ENCODE data around the gene MIX23.

The MIX23 gene

DNA sequence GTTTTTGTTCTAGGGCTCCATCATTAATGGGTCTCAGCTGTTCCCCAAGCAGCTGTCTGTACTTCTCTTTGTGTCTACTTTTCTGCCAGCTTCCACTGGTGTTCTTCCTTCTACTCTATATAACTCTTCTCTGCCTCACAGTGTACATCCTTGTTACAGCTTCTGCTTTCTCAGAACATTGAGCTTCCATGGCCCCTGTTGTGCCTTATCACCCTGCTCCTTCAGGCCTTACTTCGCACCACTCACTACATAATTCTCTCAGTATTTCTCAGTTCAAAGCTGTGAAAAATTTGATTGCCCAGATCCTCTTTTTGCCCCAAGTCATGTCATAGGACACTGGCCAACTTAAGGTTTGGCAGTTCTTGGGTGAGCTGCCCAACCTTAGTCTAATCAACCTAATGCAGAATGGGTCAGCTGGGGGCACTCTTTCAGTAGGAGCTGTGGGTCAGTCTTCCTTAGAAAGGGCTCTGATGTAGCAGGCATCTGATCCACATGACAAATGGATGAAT lies 29.1 kb downstream of the MIX23 start:
- Histone ChIP-seq H3K4me3 (ENCODE audit: low read depth in 1 of 2, low read length in 2 of 2) (no peak overlapping the region), H3K9ac (ENCODE audit: low read depth in 1 of 2, low read length in 2 of 2) (no peak overlapping the region), H3K27ac (ENCODE audit: low read depth, low read length) (no peak overlapping the region), H3K36me3 (ENCODE audit: control insufficient read depth in 1 of 2, insufficient read depth in 2 of 2, low read length in 2 of 2) (peaks cover 6 to 7% of the 10 kb centered on the region in 2 donors), H3K9me3 (ENCODE audit: control insufficient read depth in 1 of 2, low read length in 2 of 2) (no peaks in the 10 kb centered on the region), H3K4me1 (ENCODE audit: control insufficient read depth in 1 of 2, insufficient read depth in 2 of 2, low read length in 2 of 2) (no peaks in the 10 kb centered on the region), H3K27me3 (ENCODE audit: control insufficient read depth in 1 of 2, insufficient read depth in 2 of 2, low read length in 2 of 2) (no peaks in the 10 kb centered on the region)

DNA sequence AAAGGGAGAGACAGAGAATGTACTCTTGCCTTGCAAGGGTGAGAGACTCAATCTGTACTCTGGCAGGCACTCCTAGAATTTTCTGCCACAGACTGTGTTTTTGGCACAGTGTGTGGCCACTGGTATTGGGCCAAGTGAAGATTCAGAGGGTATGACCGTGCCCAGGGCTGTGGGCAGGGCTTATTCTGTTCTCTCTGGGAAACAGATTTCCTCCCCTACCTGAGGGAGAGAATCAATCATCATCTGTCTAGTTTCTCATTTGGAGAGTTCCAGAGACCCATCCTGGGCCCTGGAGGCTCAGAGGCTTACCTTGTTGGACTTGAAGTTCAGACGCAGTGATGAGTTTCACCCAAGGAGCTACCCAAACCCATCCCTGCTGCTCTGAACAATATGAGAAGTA lies 29.8 kb downstream of the MIX23 start:
- no peak overlapping the region for H3K27ac ChIP-seq (ENCODE audit: low read depth, low read length)
- no peak overlapping the region for H3K9ac ChIP-seq (ENCODE audit: low read depth in 1 of 2, low read length in 2 of 2)
- no peaks in the 10 kb centered on the region for H3K4me1 ChIP-seq (ENCODE audit: control insufficient read depth in 1 of 2, insufficient read depth in 2 of 2, low read length in 2 of 2)
- H3K27me3 ChIP-seq (ENCODE audit: control insufficient read depth in 1 of 2, insufficient read depth in 2 of 2, low read length in 2 of 2) = no peaks in the 10 kb centered on the region
- peaks cover 0 to under 1% of the 10 kb centered on the region in 2 donors for H3K36me3 ChIP-seq (ENCODE audit: control insufficient read depth in 1 of 2, insufficient read depth in 2 of 2, low read length in 2 of 2)
- H3K9me3 ChIP-seq (ENCODE audit: control insufficient read depth in 1 of 2, low read length in 2 of 2) = no peaks in the 10 kb centered on the region
- H3K4me3 ChIP-seq (ENCODE audit: low read depth in 1 of 2, low read length in 2 of 2) = no peak overlapping the region

DNA sequence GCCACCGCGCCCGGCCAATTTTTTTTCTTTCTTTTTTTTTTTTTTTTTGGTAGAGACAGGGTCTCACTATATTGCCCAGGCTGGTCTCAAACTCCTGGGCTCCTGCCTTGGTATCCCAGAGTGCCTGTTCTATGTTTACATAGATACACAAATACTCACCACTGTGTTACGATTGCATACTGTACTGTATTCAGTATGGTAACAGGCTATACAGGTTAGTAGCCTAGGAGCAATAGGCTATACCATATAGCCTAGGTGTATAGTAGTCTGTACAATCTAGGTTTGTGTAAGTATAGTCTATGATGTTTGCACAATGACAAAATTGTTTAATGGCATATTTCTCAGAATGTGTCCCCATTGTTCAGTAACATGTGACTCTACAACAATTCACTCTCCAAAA lies 31.4 kb downstream of the MIX23 start:
- no peak overlapping the region for H3K9ac ChIP-seq (ENCODE audit: low read depth in 1 of 2, low read length in 2 of 2)
- H3K4me1 ChIP-seq (ENCODE audit: control insufficient read depth in 1 of 2, insufficient read depth in 2 of 2, low read length in 2 of 2) = no peaks in the 10 kb centered on the region
- H3K9me3 ChIP-seq (ENCODE audit: control insufficient read depth in 1 of 2, low read length in 2 of 2) = no peaks in the 10 kb centered on the region
- H3K4me3 ChIP-seq (ENCODE audit: low read depth in 1 of 2, low read length in 2 of 2) = no peak overlapping the region
- H3K36me3 ChIP-seq (ENCODE audit: control insufficient read depth in 1 of 2, insufficient read depth in 2 of 2, low read length in 2 of 2) = no peaks in the 10 kb centered on the region
- no peak overlapping the region for H3K27ac ChIP-seq (ENCODE audit: low read depth, low read length)
- no peaks in the 10 kb centered on the region for H3K27me3 ChIP-seq (ENCODE audit: control insufficient read depth in 1 of 2, insufficient read depth in 2 of 2, low read length in 2 of 2)

DNA sequence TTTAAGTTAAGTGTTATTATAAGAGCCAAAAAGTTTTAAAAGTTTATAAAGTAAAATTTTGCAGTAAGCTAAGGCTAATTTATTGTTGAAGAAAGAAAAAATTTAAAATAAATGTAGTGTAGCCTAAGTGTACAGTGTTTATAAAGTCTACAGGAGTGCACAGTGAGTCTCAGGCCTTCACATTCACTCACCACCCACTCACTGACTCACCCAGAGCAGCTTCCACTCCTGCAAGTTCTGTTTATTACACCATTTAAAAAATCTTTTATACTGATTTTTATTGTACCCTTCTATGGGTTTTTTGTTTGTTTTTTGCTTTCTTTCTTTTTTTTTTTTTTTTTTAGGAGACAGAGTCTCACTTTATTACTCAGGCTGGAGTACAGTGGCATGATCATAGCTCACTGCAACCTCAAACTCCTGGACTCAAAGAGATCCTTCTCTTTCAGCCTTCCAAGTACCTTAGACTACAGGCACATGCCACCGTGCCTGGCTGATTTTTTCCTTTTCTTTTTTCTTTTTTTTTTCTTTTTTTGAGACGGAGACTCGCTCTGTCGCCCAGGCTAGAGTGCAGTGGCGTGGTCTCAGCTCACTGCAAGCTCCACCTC lies 32.1 kb downstream of the MIX23 start:
- H3K27ac ChIP-seq (ENCODE audit: low read depth, low read length) = no peak overlapping the region
- no peak overlapping the region for H3K4me3 ChIP-seq (ENCODE audit: low read depth in 1 of 2, low read length in 2 of 2)
- H3K9ac ChIP-seq (ENCODE audit: low read depth in 1 of 2, low read length in 2 of 2) = no peak overlapping the region
- H3K27me3 ChIP-seq (ENCODE audit: control insufficient read depth in 1 of 2, insufficient read depth in 2 of 2, low read length in 2 of 2) = no peaks in the 10 kb centered on the region
- no peaks in the 10 kb centered on the region for H3K36me3 ChIP-seq (ENCODE audit: control insufficient read depth in 1 of 2, insufficient read depth in 2 of 2, low read length in 2 of 2)
- H3K9me3 ChIP-seq (ENCODE audit: control insufficient read depth in 1 of 2, low read length in 2 of 2) = no peaks in the 10 kb centered on the region
- H3K4me1 ChIP-seq (ENCODE audit: control insufficient read depth in 1 of 2, insufficient read depth in 2 of 2, low read length in 2 of 2) = no peaks in the 10 kb centered on the region

DNA sequence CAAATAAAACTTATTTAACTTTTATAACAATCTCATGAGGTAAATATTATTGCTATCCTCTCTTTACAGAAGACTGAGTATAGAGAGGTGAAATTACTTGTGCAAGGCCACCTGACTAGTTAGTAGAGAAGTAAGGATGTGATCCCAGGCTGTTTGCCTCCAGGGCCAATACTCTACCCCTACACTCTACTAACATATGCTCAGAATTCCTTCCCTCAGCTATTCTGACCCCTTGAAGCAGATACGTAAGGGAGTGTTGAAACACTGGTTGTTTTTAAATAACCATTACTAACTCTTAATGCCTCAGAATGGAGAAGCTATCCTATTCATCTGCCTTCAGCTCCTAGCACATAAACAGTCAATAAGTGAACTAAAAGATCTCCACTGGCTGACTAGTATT lies 33.9 kb downstream of the MIX23 start:
- no peaks in the 10 kb centered on the region for H3K9me3 ChIP-seq (ENCODE audit: control insufficient read depth in 1 of 2, low read length in 2 of 2)
- no peaks in the 10 kb centered on the region for H3K4me1 ChIP-seq (ENCODE audit: control insufficient read depth in 1 of 2, insufficient read depth in 2 of 2, low read length in 2 of 2)
- H3K4me3 ChIP-seq (ENCODE audit: low read depth in 1 of 2, low read length in 2 of 2) = no peak overlapping the region
- no peaks in the 10 kb centered on the region for H3K36me3 ChIP-seq (ENCODE audit: control insufficient read depth in 1 of 2, insufficient read depth in 2 of 2, low read length in 2 of 2)
- no peaks in the 10 kb centered on the region for H3K27me3 ChIP-seq (ENCODE audit: control insufficient read depth in 1 of 2, insufficient read depth in 2 of 2, low read length in 2 of 2)
- no peak overlapping the region for H3K9ac ChIP-seq (ENCODE audit: low read depth in 1 of 2, low read length in 2 of 2)
- H3K27ac ChIP-seq (ENCODE audit: low read depth, low read length) = no peak overlapping the region

DNA sequence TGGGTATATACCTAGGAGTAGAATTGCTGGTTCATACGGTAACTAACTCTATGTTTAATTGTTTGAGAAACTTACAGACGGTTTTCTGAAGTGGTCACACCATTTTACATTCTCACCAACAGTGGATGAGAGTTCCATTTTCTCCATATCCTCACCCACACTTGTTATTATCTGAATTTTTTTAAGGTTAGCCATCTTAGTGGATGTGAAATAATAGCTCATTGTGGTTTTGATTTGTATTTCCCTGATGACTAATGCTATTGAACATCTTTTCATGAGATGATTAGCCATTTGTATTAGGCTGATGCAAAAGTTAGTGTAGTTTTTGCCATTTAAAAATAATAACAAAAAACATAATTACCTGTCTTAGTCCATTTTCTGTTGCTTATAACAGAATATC lies 39.4 kb downstream of the MIX23 start:
- Histone ChIP-seq H3K9me3 (ENCODE audit: control insufficient read depth in 1 of 2, low read length in 2 of 2) (no peaks in the 10 kb centered on the region), H3K27me3 (ENCODE audit: control insufficient read depth in 1 of 2, insufficient read depth in 2 of 2, low read length in 2 of 2) (no peaks in the 10 kb centered on the region), H3K4me3 (ENCODE audit: low read depth in 1 of 2, low read length in 2 of 2) (no peak overlapping the region), H3K4me1 (ENCODE audit: control insufficient read depth in 1 of 2, insufficient read depth in 2 of 2, low read length in 2 of 2) (no peaks in the 10 kb centered on the region), H3K27ac (ENCODE audit: low read depth, low read length) (no peak overlapping the region), H3K36me3 (ENCODE audit: control insufficient read depth in 1 of 2, insufficient read depth in 2 of 2, low read length in 2 of 2) (no peaks in the 10 kb centered on the region), H3K9ac (ENCODE audit: low read depth in 1 of 2, low read length in 2 of 2) (no peak overlapping the region)

DNA sequence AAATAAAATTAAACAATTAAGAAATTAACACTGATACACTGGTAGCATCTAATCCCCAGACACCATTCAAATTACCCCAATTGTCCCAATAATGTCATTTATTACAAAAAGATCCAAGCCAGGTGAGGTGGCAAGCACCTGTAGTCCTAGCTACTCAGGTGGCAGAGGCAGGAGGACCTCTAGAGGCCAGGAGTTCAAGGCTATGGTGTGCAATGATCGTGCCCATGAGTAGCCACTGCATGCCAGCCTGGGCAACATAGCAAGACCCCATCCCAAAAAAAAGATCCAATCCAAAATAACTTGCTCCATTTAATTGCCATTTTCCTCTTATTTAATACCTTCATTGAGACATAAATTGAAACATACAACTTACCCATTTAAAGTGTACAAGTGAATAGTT lies 40.2 kb downstream of the MIX23 start:
- Histone ChIP-seq H3K4me3 (ENCODE audit: low read depth in 1 of 2, low read length in 2 of 2) (no peak overlapping the region), H3K9me3 (ENCODE audit: control insufficient read depth in 1 of 2, low read length in 2 of 2) (no peaks in the 10 kb centered on the region), H3K9ac (ENCODE audit: low read depth in 1 of 2, low read length in 2 of 2) (no peak overlapping the region), H3K4me1 (ENCODE audit: control insufficient read depth in 1 of 2, insufficient read depth in 2 of 2, low read length in 2 of 2) (no peaks in the 10 kb centered on the region), H3K27ac (ENCODE audit: low read depth, low read length) (no peak overlapping the region), H3K36me3 (ENCODE audit: control insufficient read depth in 1 of 2, insufficient read depth in 2 of 2, low read length in 2 of 2) (no peaks in the 10 kb centered on the region), H3K27me3 (ENCODE audit: control insufficient read depth in 1 of 2, insufficient read depth in 2 of 2, low read length in 2 of 2) (no peaks in the 10 kb centered on the region)

DNA sequence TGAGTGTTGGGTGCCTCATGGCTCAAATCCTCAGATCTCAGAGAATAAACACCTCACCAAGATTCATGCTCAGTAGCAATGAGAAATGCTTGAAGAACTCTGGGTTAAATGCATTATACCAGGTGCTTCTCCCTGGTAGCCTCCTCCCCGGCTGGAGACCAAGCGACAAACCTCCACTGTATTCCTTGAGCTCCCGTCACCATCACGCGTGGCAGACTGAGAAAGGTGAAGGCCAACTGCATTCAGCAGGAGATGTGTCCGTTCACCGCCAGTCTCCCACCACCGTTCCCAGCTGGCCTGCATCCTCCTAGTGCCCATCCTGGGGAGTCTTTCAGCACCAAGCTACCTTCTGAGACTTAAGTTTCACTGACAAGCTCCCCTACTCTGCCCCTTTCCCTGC lies 50.5 kb downstream of the MIX23 start:
- no peaks in the 10 kb centered on the region for H3K27me3 ChIP-seq (ENCODE audit: control insufficient read depth in 1 of 2, insufficient read depth in 2 of 2, low read length in 2 of 2)
- no peaks in the 10 kb centered on the region for H3K36me3 ChIP-seq (ENCODE audit: control insufficient read depth in 1 of 2, insufficient read depth in 2 of 2, low read length in 2 of 2)

DNA sequence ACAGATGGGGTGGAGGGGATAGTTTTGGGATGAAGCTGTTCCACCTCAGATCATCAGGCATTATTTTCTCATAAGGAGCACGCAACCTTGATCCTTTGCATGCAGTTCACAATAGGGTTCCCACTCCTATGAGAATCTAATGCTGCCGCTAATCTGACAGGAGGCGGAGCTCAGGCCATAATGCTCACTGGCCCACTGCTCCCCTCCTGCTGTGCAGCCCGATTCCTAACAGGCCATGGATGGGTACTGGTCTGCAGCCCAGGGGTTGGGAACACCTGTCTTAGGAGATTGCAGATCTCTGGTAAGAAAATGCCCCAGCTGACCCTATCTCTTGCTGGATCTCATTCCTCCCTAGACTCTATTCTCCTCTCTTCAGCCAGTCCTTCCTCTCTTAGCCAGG lies 51.1 kb downstream of the MIX23 start:
- Histone ChIP-seq H3K4me3 (ENCODE audit: low read depth in 1 of 2, low read length in 2 of 2) (no peak overlapping the region), H3K27me3 (ENCODE audit: control insufficient read depth in 1 of 2, insufficient read depth in 2 of 2, low read length in 2 of 2) (no peaks in the 10 kb centered on the region), H3K9ac (ENCODE audit: low read depth in 1 of 2, low read length in 2 of 2) (no peak overlapping the region), H3K4me1 (ENCODE audit: control insufficient read depth in 1 of 2, insufficient read depth in 2 of 2, low read length in 2 of 2) (no peaks in the 10 kb centered on the region), H3K36me3 (ENCODE audit: control insufficient read depth in 1 of 2, insufficient read depth in 2 of 2, low read length in 2 of 2) (no peaks in the 10 kb centered on the region), H3K27ac (ENCODE audit: low read depth, low read length) (no peak overlapping the region), H3K9me3 (ENCODE audit: control insufficient read depth in 1 of 2, low read length in 2 of 2) (no peaks in the 10 kb centered on the region)

More for the DNA sequence above, 50.5 kb downstream of the MIX23 start:
- Histone ChIP-seq H3K4me1 (ENCODE audit: control insufficient read depth in 1 of 2, insufficient read depth in 2 of 2, low read length in 2 of 2) (no peaks in the 10 kb centered on the region), H3K4me3 (ENCODE audit: low read depth in 1 of 2, low read length in 2 of 2) (no peak overlapping the region), H3K9me3 (ENCODE audit: control insufficient read depth in 1 of 2, low read length in 2 of 2) (no peaks in the 10 kb centered on the region), H3K27ac (ENCODE audit: low read depth, low read length) (no peak overlapping the region), H3K9ac (ENCODE audit: low read depth in 1 of 2, low read length in 2 of 2) (no peak overlapping the region)

DNA sequence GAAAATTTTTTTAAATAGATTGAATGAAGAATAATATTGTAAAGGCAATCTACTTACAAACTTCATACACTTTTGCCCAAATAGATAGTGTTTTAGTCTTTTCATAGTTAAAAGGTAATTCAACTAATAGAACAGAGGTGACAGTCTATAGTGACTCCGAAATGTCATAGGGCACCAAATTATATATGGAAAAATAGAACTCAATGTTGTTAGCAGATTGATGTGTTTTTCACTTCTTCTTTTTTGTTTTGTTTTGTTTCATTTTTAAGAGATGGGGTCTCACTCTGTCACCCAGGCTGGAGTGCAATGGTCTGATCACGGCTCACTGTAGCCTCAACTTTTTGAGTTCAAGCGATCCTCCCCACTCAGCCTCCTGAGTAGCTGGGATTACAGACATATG lies 57.3 kb downstream of the MIX23 start:
- H3K27ac ChIP-seq (ENCODE audit: low read depth, low read length) = no peak overlapping the region
- no peak overlapping the region for H3K9ac ChIP-seq (ENCODE audit: low read depth in 1 of 2, low read length in 2 of 2)
- peaks cover 5 to 8% of the 10 kb centered on the region in 2 donors for H3K4me1 ChIP-seq (ENCODE audit: control insufficient read depth in 1 of 2, insufficient read depth in 2 of 2, low read length in 2 of 2)
- H3K36me3 ChIP-seq (ENCODE audit: control insufficient read depth in 1 of 2, insufficient read depth in 2 of 2, low read length in 2 of 2) = no peaks in the 10 kb centered on the region
- H3K27me3 ChIP-seq (ENCODE audit: control insufficient read depth in 1 of 2, insufficient read depth in 2 of 2, low read length in 2 of 2) = no peaks in the 10 kb centered on the region
- H3K4me3 ChIP-seq (ENCODE audit: low read depth in 1 of 2, low read length in 2 of 2) = no peak overlapping the region
- H3K9me3 ChIP-seq (ENCODE audit: control insufficient read depth in 1 of 2, low read length in 2 of 2) = no peaks in the 10 kb centered on the region
